H1 (cell line): ENCODE results near the gene SOX1. TPM values are rescaled to one million over a fixed set of nuclear protein-coding genes. Genes with fewer than 3 reads are reported as not detected.

Experiments
- CTCF ChIA-PET: fragments of 300-600 bp; sonication (Branson Sonifier 250); formaldehyde crosslinking; loops from one replicate; lab custom pipeline; 2021; ENCODE audit not compliant: partially characterized antibody; lab: Charles Lee
- POLR2A ChIA-PET: fragments of 300-600 bp; sonication (Branson Sonifier 250); formaldehyde crosslinking; loops from one replicate; lab custom pipeline; 2021; ENCODE audit warnings: inconsistent platforms; ENCODE audit not compliant: partially characterized antibody; lab: Charles Lee
- DNase-seq, 2 experiments: peaks; one replicate each; pipeline versions ENCODE4 v3.0.0 to v3.0.0-alpha.2; 2010 to 2022; ENCODE audit warnings: low spot score in 2 of 2, low read depth in 1 of 2, mixed read lengths in 1 of 2
- FAIRE-seq: peaks from 2 replicates; lab custom pipeline; 2011; peaks lifted over from hg19 to GRCh38; lab: Jason Lieb, UNC
- H2AFZ ChIP-seq: 2 replicates; pipeline ENCODE4 v1.8.1; 2012; ENCODE audit warnings: low read length, inconsistent platforms
- H2AK5ac ChIP-seq: 2 replicates; pipeline ENCODE4 v1.6.1; 2013; ENCODE audit warnings: low read depth, low read length
- H2BK120ac ChIP-seq: replicated peaks from 2 replicates; pipeline ENCODE3; 2013; ENCODE audit warnings: low read depth, low read length, inconsistent platforms
- H2BK12ac ChIP-seq: 2 replicates; pipeline ENCODE4 v1.6.1; 2013; ENCODE audit warnings: low read depth, low read length
- H2BK15ac ChIP-seq: 2 replicates; pipeline ENCODE4 v1.6.1; 2013; ENCODE audit warnings: low read length
- H2BK20ac ChIP-seq: 2 replicates; pipeline ENCODE4 v1.6.1; 2013; ENCODE audit warnings: low read length
- H2BK5ac ChIP-seq: 2 replicates; pipeline ENCODE4 v1.6.1; 2013; ENCODE audit warnings: low read depth, low read length
- H3K14ac ChIP-seq: 2 replicates; pipeline ENCODE4 v1.6.1; 2013; ENCODE audit warnings: inconsistent platforms; ENCODE audit not compliant: insufficient read length
- H3K18ac ChIP-seq: 2 replicates; pipeline ENCODE4 v1.6.1; 2013; ENCODE audit warnings: low read length; ENCODE audit errors: extremely low read depth
- H3K23ac ChIP-seq: 2 replicates; pipeline ENCODE4 v1.6.1; 2013; ENCODE audit warnings: inconsistent platforms; ENCODE audit not compliant: insufficient read length
- H3K23me2 ChIP-seq: 2 replicates; pipeline ENCODE4 v1.6.1; 2013; ENCODE audit warnings: low read depth, low read length
- H3K27ac ChIP-seq: 2 replicates; pipeline ENCODE4 v1.6.1; 2011; ENCODE audit warnings: low read depth, low read length, inconsistent platforms
- H3K27me3 ChIP-seq, 4 experiments: replicated peaks in 1 of 4; 1 replicate in 1 of 4; 2 replicates in 3 of 4; pipeline versions ENCODE4 v1.6.1 to v1.8.1; 2011 to 2013; ENCODE audit warnings: low read length in 3 of 4, mild to moderate bottlenecking in 3 of 4, inconsistent platforms in 2 of 4, mixed read lengths in 2 of 4, moderate library complexity in 1 of 4; ENCODE audit not compliant: control insufficient read depth in 3 of 4, insufficient read depth in 3 of 4; ENCODE audit errors: extremely low read depth in 1 of 4
- H3K36me3 ChIP-seq, 4 experiments: 2 replicates each; pipeline versions ENCODE4 v1.6.1 to v1.8.1; 2011 to 2013; ENCODE audit warnings: mild to moderate bottlenecking in 4 of 4, low read length in 3 of 4, moderate library complexity in 2 of 4, control low read depth in 1 of 4, inconsistent platforms in 1 of 4; ENCODE audit not compliant: insufficient read depth in 4 of 4, control insufficient read depth in 2 of 4
- H3K4ac ChIP-seq: replicated peaks from 2 replicates; pipeline ENCODE3; 2013; ENCODE audit warnings: low read length, low read depth, mixed read lengths, inconsistent platforms; ENCODE audit not compliant: insufficient read length
- H3K4me1 ChIP-seq, 4 experiments: replicated peaks in 1 of 4; 1 replicate in 1 of 4; 2 replicates in 3 of 4; pipeline versions ENCODE4 v1.6.1 to v1.8.1; 2011 to 2013; ENCODE audit warnings: low read length in 3 of 4, inconsistent platforms in 2 of 4, mixed read lengths in 1 of 4; ENCODE audit not compliant: insufficient read depth in 4 of 4, control insufficient read depth in 3 of 4
- H3K4me2 ChIP-seq, 2 experiments: 2 replicates each; pipeline versions ENCODE4 v1.6.1 to v1.8.1; 2011 to 2013; ENCODE audit warnings: low read depth in 2 of 2, low read length in 2 of 2, control low read depth in 1 of 2, inconsistent platforms in 1 of 2, mild to moderate bottlenecking in 1 of 2; ENCODE audit not compliant: insufficient read depth in 1 of 2
- H3K4me3 ChIP-seq, 4 experiments: fragments of 200-600, 300-600 bp in 1 of 4; sonication (generic), shearing (Covaris generic), sonication (Bioruptor Twin) in 1 of 4; 2 replicates each; pipeline versions ENCODE4 v1.5.1 to v1.8.1; 2011 to 2016; ENCODE audit warnings: low read length in 4 of 4, low read depth in 3 of 4, control low read depth in 2 of 4, inconsistent platforms in 2 of 4, mild to moderate bottlenecking in 2 of 4, mixed read lengths in 1 of 4, moderate library complexity in 1 of 4; ENCODE audit not compliant: insufficient read depth in 2 of 4; ENCODE audit errors: extremely low read depth in 1 of 4
- H3K56ac ChIP-seq: replicated peaks from 2 replicates; pipeline ENCODE3; 2013; ENCODE audit warnings: low read depth, mild to moderate bottlenecking, mixed read lengths, low read length, inconsistent platforms; ENCODE audit not compliant: insufficient read length
- H3K79me1 ChIP-seq: 2 replicates; pipeline ENCODE4 v1.6.1; 2013; ENCODE audit warnings: low read depth, low read length, control low read depth
- H3K79me2 ChIP-seq, 2 experiments: 2 replicates each; pipeline versions ENCODE4 v1.6.1 to v1.8.1; 2012 to 2013; ENCODE audit warnings: low read length in 2 of 2, mild to moderate bottlenecking in 2 of 2, inconsistent platforms in 1 of 2; ENCODE audit not compliant: insufficient read depth in 2 of 2, control insufficient read depth in 1 of 2
- H3K9ac ChIP-seq, 4 experiments: replicated peaks in 1 of 4; 1 replicate in 1 of 4; 2 replicates in 3 of 4; pipeline versions ENCODE4 v1.6.1 to v1.8.1; 2011 to 2013; ENCODE audit warnings: low read depth in 3 of 4, low read length in 3 of 4, control low read depth in 2 of 4, mild to moderate bottlenecking in 2 of 4, moderate library complexity in 2 of 4, inconsistent platforms in 1 of 4; ENCODE audit errors: extremely low read depth in 1 of 4
- H3K9me3 ChIP-seq, 2 experiments: 2 replicates each; pipeline versions ENCODE4 v1.6.1 to v1.8.1; 2012 to 2013; ENCODE audit warnings: mild to moderate bottlenecking in 2 of 2, moderate library complexity in 2 of 2, control low read depth in 1 of 2, inconsistent platforms in 1 of 2, low read depth in 1 of 2, low read length in 1 of 2, mixed read lengths in 1 of 2; ENCODE audit not compliant: insufficient read depth in 2 of 2
- H4K20me1 ChIP-seq, 2 experiments: replicated peaks in 1 of 2; 2 replicates each; pipeline versions ENCODE3 to v1.8.1; 2011 to 2013; ENCODE audit warnings: inconsistent platforms in 2 of 2, low read length in 2 of 2, mild to moderate bottlenecking in 1 of 2; ENCODE audit not compliant: insufficient read depth in 2 of 2, control insufficient read depth in 1 of 2
- H4K5ac ChIP-seq: 2 replicates; pipeline ENCODE4 v1.6.1; 2013; ENCODE audit warnings: low read length, low read depth, mixed read lengths, inconsistent platforms; ENCODE audit not compliant: insufficient read length
- H4K8ac ChIP-seq: 2 replicates; pipeline ENCODE4 v1.8.0; 2013; ENCODE audit warnings: mild to moderate bottlenecking, moderate library complexity, low read length, inconsistent platforms; ENCODE audit not compliant: insufficient read depth; ENCODE audit errors: extremely low read depth
- H4K91ac ChIP-seq: replicated peaks from 2 replicates; pipeline ENCODE3; 2013; ENCODE audit warnings: low read length, mixed read lengths, inconsistent platforms; ENCODE audit not compliant: insufficient read length
- MAFK ChIP-seq: IDR thresholded peaks from 2 replicates; pipeline ENCODE4 v1.6.1; 2012; ENCODE audit warnings: low read depth, mild to moderate bottlenecking, improper control_type of control experiment, low read length
- TAF1 ChIP-seq: IDR thresholded peaks from 2 replicates; pipeline ENCODE4 v1.6.1; 2011; ENCODE audit warnings: mild to moderate bottlenecking, low read depth, low read length
- USF2 ChIP-seq: IDR thresholded peaks from 2 replicates; pipeline ENCODE4 v1.6.1; 2011; ENCODE audit warnings: low read length, improper control_type of control experiment
- ZNF274 ChIP-seq: IDR thresholded peaks from 2 replicates; pipeline ENCODE4 v1.7.0; 2012; ENCODE audit warnings: low read length, borderline replicate concordance; ENCODE audit errors: extremely low read depth
- WGBS, 2 experiments: shearing (Covaris generic) in 1 of 2; methylation state at CpG; one replicate each; pipeline versions ENCODE4 v1.1.6 to v1.1.7; 2013 to 2015; ENCODE audit warnings: low lambda C conversion rate in 2 of 2, mixed read lengths in 2 of 2, inconsistent platforms in 1 of 2, low coverage in 1 of 2, missing lambda C conversion rate in 1 of 2; ENCODE audit not compliant: insufficient replicate concordance in 2 of 2, insufficient coverage in 1 of 2, insufficient read length in 1 of 2; ENCODE audit errors: extremely low coverage in 1 of 2, missing lambda C conversion rate in 1 of 2; 5-methylcytosine and 5-hydroxymethylcytosine counted together
- polyA plus RNA-seq, 7 experiments: library from polyadenylated mRNA; depleted of rRNA in 3 of 7; stranded (reverse) in 5 of 7; unstranded in 2 of 7; fragments of >200 nt in 5 of 7; fragments of 200-250 nt in 2 of 7; gene quantifications; 1 replicate in 5 of 7; 2 replicates in 1 of 7; 4 replicates in 1 of 7; pipeline versions ENCODE4 v1.2.1 to v1.2.3, GENCODE V29; 2011 to 2013; ENCODE audit warnings: missing spikeins in 2 of 7, mixed read lengths in 2 of 7
- total RNA-seq: library from RNA; stranded (reverse); fragmentation: NEBNext Ultra II Directional; extraction: Animal tissue kit (Norgen Biotek cat#: 25700); gene quantifications from 2 replicates; pipeline ENCODE4 v1.2.1, GENCODE V29; 2021

SOX1 gene
- total and polyA plus RNA-seq, 2 of the 8 experiments (the other 6 are each of a cell fraction or from before 2014, with no cell fraction given), result 0.03 to 0.09 TPM

GRCh38 chr13:112117955-112118302, 51.0 kb downstream of the SOX1 start:
- Histone ChIP-seq H4K8ac (no peak overlapping the region), H3K9ac (no peak overlapping the region), H3K18ac (no peak overlapping the region), H2BK20ac (no peak overlapping the region), H3K4me2 (no peak overlapping the region), H3K27ac (no peak overlapping the region), H3K4me1 (0 out of 7 replicates have a peak, but pooled peaks cover 0 to 3% (median 0%) of the 10 kb centered on the region in 4 experiments), H3K4me3 (no peak overlapping the region), H3K27me3 (peaks cover 0 to 3% (median 2%) of the 10 kb centered on the region in 4 experiments; a peak in 4 of 7 replicates), H4K91ac (no peak overlapping the region), H2BK15ac (no peak overlapping the region), H4K20me1 (peaks cover 0 to 5% of the 10 kb centered on the region in 2 experiments), H3K14ac (no peak overlapping the region), H3K9me3 (no peaks in the 10 kb centered on the region), H2BK5ac (no peak overlapping the region), H3K79me2 (no peaks in the 10 kb centered on the region), H3K79me1 (no peaks in the 10 kb centered on the region), H3K23me2 (peaks cover 2% of the 10 kb centered on the region; the same call in 1 of the 2 replicates), H2BK12ac (no peak overlapping the region), H4K5ac (no peak overlapping the region), H3K4ac (no peak overlapping the region), H2BK120ac (no peak overlapping the region), H3K36me3 (no peaks in the 10 kb centered on the region), H2AK5ac (no peak overlapping the region), H2AFZ (no peak overlapping the region), H3K23ac (no peak overlapping the region), H3K56ac (no peak overlapping the region)
- DNase-seq, result no peak
- POLR2A ChIA-PET, result interaction anchor here (0.6 kb wide), 1 partner anchor 10 kb away, joined by 3 read pairs; no protein-coding TSS in a partner anchor
- no peak for FAIRE-seq
- TF ChIP-seq TAF1 (no peak), MAFK (no peak), ZNF274 (no peak), USF2 (no peak)
- CTCF ChIA-PET, result interaction anchor here (0.9 to 1.4 kb wide), 3 partner anchors 8 to 14 kb away, joined by 3 read pairs; no protein-coding TSS in a partner anchor
- 91% methylated on average over 13 of the region's 18 CpGs; no CpG with 5 or more reads in 1 of the 2 experiments for WGBS, 2 experiments
